Ovary (tissue), 3 donors: ENCODE data around the gene MAD1L1.

ENCODE experiments used
- EP300 ChIP-seq: sonication (generic); formaldehyde crosslinking; IDR thresholded peaks from one replicate; pipeline ENCODE4 v1.6.1; 2017; ENCODE audit warnings: antibody characterized with exemption
- POLR2A ChIP-seq: fragments of 450-650 bp; IDR thresholded peaks from one replicate; pipeline ENCODE4 v1.6.1; 2017; ENCODE audit warnings: antibody characterized with exemption, mild to moderate bottlenecking, moderate library complexity
- TF ChIP-seq, protein P1 (sequence below), 3 donors: fragments of 450-650 bp in 2 of 3; fragments of 200-600 bp in 1 of 3; IDR thresholded peaks; one replicate each; pipeline versions ENCODE4 v1.5.1 to v1.8.0; 2016 to 2022; ENCODE audit warnings: antibody characterized with exemption in 3 of 3, mild to moderate bottlenecking in 1 of 3
- donor health status: DM: no; HTN: no; CAD: no.

DNA sequence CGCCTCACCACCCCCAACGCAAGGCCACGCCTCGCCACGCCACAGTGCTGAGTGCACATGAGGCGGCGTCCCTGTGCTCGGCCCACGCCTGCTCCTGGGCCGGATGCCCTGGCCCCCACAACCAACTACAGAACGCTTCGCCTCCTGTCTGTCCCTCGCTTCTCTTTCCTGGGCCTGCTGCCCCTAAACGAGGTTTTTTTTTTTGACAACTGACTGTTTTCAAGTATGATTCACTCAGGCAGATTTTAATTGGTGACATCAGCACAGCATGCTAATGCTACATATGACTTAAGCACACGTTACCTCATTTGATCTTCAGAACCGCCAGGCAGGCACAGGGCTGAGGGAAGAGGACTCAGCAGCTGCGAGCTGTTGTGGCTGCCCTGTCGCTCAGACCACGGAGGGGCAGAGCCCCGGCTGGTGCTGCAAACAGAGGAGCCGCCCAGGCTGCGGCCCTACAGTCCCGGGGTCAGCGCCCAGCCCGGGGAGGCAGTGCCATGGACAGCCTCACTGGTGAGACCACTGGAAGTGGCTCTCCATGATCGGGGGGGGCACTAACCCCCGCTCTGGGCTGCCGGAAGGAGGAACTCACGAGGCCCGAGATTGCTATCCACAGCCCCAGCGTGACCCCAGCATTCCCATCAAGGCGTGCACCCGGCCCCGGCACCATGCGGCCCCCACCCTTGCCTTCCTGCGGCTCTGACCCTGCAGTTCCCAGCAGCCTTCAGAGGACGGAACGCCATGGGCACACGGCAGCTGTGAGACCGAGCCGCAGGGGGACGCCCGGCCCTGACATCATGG, 212.8 kb downstream of the MAD1L1 start:
- TF ChIP-seq, protein P1, sequence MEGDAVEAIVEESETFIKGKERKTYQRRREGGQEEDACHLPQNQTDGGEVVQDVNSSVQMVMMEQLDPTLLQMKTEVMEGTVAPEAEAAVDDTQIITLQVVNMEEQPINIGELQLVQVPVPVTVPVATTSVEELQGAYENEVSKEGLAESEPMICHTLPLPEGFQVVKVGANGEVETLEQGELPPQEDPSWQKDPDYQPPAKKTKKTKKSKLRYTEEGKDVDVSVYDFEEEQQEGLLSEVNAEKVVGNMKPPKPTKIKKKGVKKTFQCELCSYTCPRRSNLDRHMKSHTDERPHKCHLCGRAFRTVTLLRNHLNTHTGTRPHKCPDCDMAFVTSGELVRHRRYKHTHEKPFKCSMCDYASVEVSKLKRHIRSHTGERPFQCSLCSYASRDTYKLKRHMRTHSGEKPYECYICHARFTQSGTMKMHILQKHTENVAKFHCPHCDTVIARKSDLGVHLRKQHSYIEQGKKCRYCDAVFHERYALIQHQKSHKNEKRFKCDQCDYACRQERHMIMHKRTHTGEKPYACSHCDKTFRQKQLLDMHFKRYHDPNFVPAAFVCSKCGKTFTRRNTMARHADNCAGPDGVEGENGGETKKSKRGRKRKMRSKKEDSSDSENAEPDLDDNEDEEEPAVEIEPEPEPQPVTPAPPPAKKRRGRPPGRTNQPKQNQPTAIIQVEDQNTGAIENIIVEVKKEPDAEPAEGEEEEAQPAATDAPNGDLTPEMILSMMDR (IDR thresholded peaks at IDR 0.05) = no peak
- TF ChIP-seq POLR2A = no peak
- TF ChIP-seq EP300 = no peak
